Body of pancreas (tissue), 4 donors: ENCODE data around the gene PMM2. TPM values are rescaled to one million over a fixed set of nuclear protein-coding genes. Genes with fewer than 3 reads are reported as not detected.

Source experiments
- ATAC-seq: fragments of 150-250 bp; one replicate; pipeline ENCODE4 v1.9.1; 2016
- DNase-seq, 4 donors: peaks; one replicate each; pipeline ENCODE4 v3.0.0-alpha.2; 2019
- H3K27ac ChIP-seq, 4 donors: fragments of 200-600 bp; sonication (generic); 1 replicate in 3 of 4; 2 replicates in 1 of 4; pipeline versions ENCODE4 v1.5.1 to v1.6.1; 2016 to 2019; ENCODE audit warnings: mild to moderate bottlenecking in 1 of 4, mixed read lengths in 1 of 4, moderate library complexity in 1 of 4
- H3K27me3 ChIP-seq, 2 donors: fragments of 200-600 bp; sonication (generic); one replicate each; pipeline ENCODE4 v1.6.0; 2016; ENCODE audit warnings: mild to moderate bottlenecking in 1 of 2
- H3K36me3 ChIP-seq, 2 donors: fragments of 200-600 bp; sonication (generic); replicated peaks in 1 of 2; 2 replicates each; pipeline ENCODE4 v1.5.1; 2016; ENCODE audit warnings: low read depth in 2 of 2; ENCODE audit not compliant: insufficient read depth in 1 of 2
- H3K4me1 ChIP-seq: fragments of 200-600 bp; sonication (generic); one replicate; pipeline ENCODE4 v1.6.0; 2016
- H3K4me3 ChIP-seq, 2 donors: fragments of 200-600 bp; sonication (generic); 1 replicate in 1 of 2; 2 replicates in 1 of 2; pipeline ENCODE4 v1.5.1; 2016 to 2019
- H3K9me3 ChIP-seq, 3 donors: fragments of 200-600 bp; sonication (generic); 1 replicate in 2 of 3; 2 replicates in 1 of 3; pipeline ENCODE4 v1.5.1; 2016
- CTCF ChIP-seq, 7 experiments: fragments of 450-650 bp in 4 of 7; fragments of 200-600 bp in 3 of 7; sonication (generic) in 3 of 7; IDR thresholded peaks; one replicate each; pipeline ENCODE4 v1.5.1; 2016 to 2019; ENCODE audit warnings: antibody characterized with exemption in 7 of 7
- POLR2A ChIP-seq, 3 donors: fragments of 450-650 bp; IDR thresholded peaks; one replicate each; pipeline ENCODE4 v1.6.1; 2016; ENCODE audit warnings: antibody characterized with exemption in 3 of 3, mild to moderate bottlenecking in 2 of 3
- WGBS, 2 donors: methylation state at CpG; one replicate each; pipeline ENCODE4 v1.1.5; 2017; 5-methylcytosine and 5-hydroxymethylcytosine counted together
- intact Hi-C: fragments of 100-400 bp; cut with DNase I; formaldehyde crosslinking; loops from one replicate; pipeline ENCODE4 v1.15.1; 2023
- total RNA-seq, 2 donors: library from RNA; depleted of rRNA; stranded (reverse); fragments of >200 nt; gene quantifications; one replicate each; pipeline ENCODE4 v1.1.0, GENCODE V29; 2016

PMM2 gene
- total RNA-seq, 2 donors from 2014 or later = 34.8 to 127 TPM

- ATAC-seq (peak; percentile 33), DNase-seq (no peak)
- no peaks in the 10 kb centered on the region for H3K9me3 ChIP-seq
- 73 to 76% methylated on average over 7 to 8 of the region's 8 CpGs for WGBS, 2 donors
- intact Hi-C loops = loop anchor here (5.0 kb wide), 1 partner anchor 211 kb away; no protein-coding TSS in a partner anchor
- no peaks in the 10 kb centered on the region for H3K27me3 ChIP-seq
- peaks cover 15% of the 10 kb centered on the region for H3K4me1 ChIP-seq
- peak overlapping the region in 2 of 4 donors; percentile 56 to 70 for H3K27ac ChIP-seq
- H3K36me3 ChIP-seq = no peaks in the 10 kb centered on the region
- H3K4me3 ChIP-seq = no peak overlapping the region
- TF ChIP-seq POLR2A (IDR thresholded peaks at IDR 0.05) (no peak), CTCF (IDR thresholded peaks at IDR 0.05) (no peak)
Measured at GRCh38 chr16:8877894-8878522, 80.4 kb downstream of the PMM2 start.

- Histone ChIP-seq H3K36me3 (no peaks in the 10 kb centered on the region), H3K27ac (peak overlapping the region in 2 of 4 donors; percentile 56 to 70), H3K27me3 (no peaks in the 10 kb centered on the region), H3K4me3 (no peak overlapping the region), H3K4me1 (peaks cover 15% of the 10 kb centered on the region), H3K9me3 (no peaks in the 10 kb centered on the region)
- TF ChIP-seq CTCF (IDR thresholded peaks at IDR 0.05) (no peak), POLR2A (IDR thresholded peaks at IDR 0.05) (no peak)
- peak in 1 of 4 donors; percentile 40 for DNase-seq
- 58 to 63% methylated on average over 6 of the region's 6 CpGs for WGBS, 2 donors
- intact Hi-C loops = loop anchor here (5.0 kb wide), 1 partner anchor 211 kb away; no protein-coding TSS in a partner anchor
- ATAC-seq = peak; percentile 34
Measured at GRCh38 chr16:8878523-8878911, 80.9 kb downstream of the PMM2 start.

GRCh38 chr16:8880839-8881510, 83.3 kb downstream of the PMM2 start:
- no peaks in the 10 kb centered on the region for H3K36me3 ChIP-seq
- H3K9me3 ChIP-seq = no peaks in the 10 kb centered on the region
- H3K27me3 ChIP-seq = no peaks in the 10 kb centered on the region
- no peak for DNase-seq
- intact Hi-C loops = loop anchor here (5.0 to 10.0 kb wide), 2 partner anchors 224 to 316 kb away; no protein-coding TSS in a partner anchor
- no peak for ATAC-seq
- no peak overlapping the region for H3K4me3 ChIP-seq
- TF ChIP-seq POLR2A (IDR thresholded peaks at IDR 0.05) (no peak), CTCF (IDR thresholded peaks at IDR 0.05) (no peak)
- no peak overlapping the region for H3K27ac ChIP-seq
- H3K4me1 ChIP-seq = peaks cover 21% of the 10 kb centered on the region
- WGBS, 2 donors = 79 to 81% methylated on average over 8 of the region's 8 CpGs

- Histone ChIP-seq H3K4me3 (no peak within 1 kb of the TSS), H3K27me3 (no peaks in the 10 kb centered on the region), H3K36me3 (no peaks in the 10 kb centered on the region), H3K4me1 (peaks cover 29% of the 10 kb centered on the region), H3K27ac (no peak within 1 kb of the TSS), H3K9me3 (no peaks in the 10 kb centered on the region)
- intact Hi-C loops = loop anchor here (5.0 to 10.0 kb wide), 2 partner anchors 225 to 317 kb away; no protein-coding TSS in a partner anchor
- ATAC-seq (no peak), DNase-seq (no peak)
- WGBS, 2 donors = 60 to 70% methylated on average over 6 to 8 of the region's 10 CpGs
- TF ChIP-seq POLR2A (IDR thresholded peaks at IDR 0.05) (no peak), CTCF (IDR thresholded peaks at IDR 0.05) (no peak)
Measured at GRCh38 chr16:8882041-8882617, 84.5 kb downstream of the PMM2 start, which contains the start of gene LITAFD. LITAFD (plus strand) TSS chr16:8882351; CDS start chr16:8884356, 2,005 bp downstream.
